HepG2 (cell line): ENCODE data around the gene ARL6. TPM values are rescaled to one million over a fixed set of nuclear protein-coding genes. Genes with fewer than 3 reads are reported as not detected.

ENCODE experiments used
- ARID5B ChIP-seq: IDR thresholded peaks from 2 replicates; pipeline ENCODE4 v1.4.0; 2020; ENCODE audit warnings: mild to moderate bottlenecking, missing genetic modification reagents
- HOMEZ ChIP-seq: IDR thresholded peaks from 2 replicates; pipeline ENCODE4 v1.6.1; 2016; ENCODE audit warnings: low read depth
- MYNN ChIP-seq: sonication (generic); formaldehyde crosslinking; IDR thresholded peaks from 2 replicates; pipeline ENCODE4 v1.4.0; 2020; ENCODE audit warnings: mild to moderate bottlenecking, low read depth, missing genetic modification reagents
- PHF21A ChIP-seq: sonication (generic); formaldehyde crosslinking; IDR thresholded peaks from 2 replicates; pipeline ENCODE4 v1.5.0; 2020; ENCODE audit warnings: mild to moderate bottlenecking, missing genetic modification reagents
- RBM39 ChIP-seq: fragments of 200-400 bp; formaldehyde crosslinking; IDR thresholded peaks from one replicate; pipeline ENCODE4 v1.6.1; 2018; ENCODE audit warnings: antibody characterized with exemption, mild to moderate bottlenecking, low read depth, low read length; ENCODE audit not compliant: poor library complexity, severe bottlenecking
- STAT6 ChIP-seq: sonication (generic); formaldehyde crosslinking; IDR thresholded peaks from 2 replicates; pipeline ENCODE4 v1.4.0; 2020; ENCODE audit warnings: missing genetic modification reagents, mild to moderate bottlenecking, borderline replicate concordance
- TBP ChIP-seq: sonication (generic); formaldehyde crosslinking; IDR thresholded peaks from 2 replicates; pipeline ENCODE4 v1.5.0; 2020; ENCODE audit warnings: missing genetic modification reagents
- ZBTB46 ChIP-seq: sonication (generic); formaldehyde crosslinking; IDR thresholded peaks from 2 replicates; pipeline ENCODE4 v1.4.0; 2020; ENCODE audit warnings: mild to moderate bottlenecking, missing genetic modification reagents, borderline replicate concordance
- ZNF460 ChIP-seq: sonication (generic); formaldehyde crosslinking; IDR thresholded peaks from 2 replicates; pipeline ENCODE4 v1.5.1; 2020; ENCODE audit warnings: missing genetic modification reagents, mild to moderate bottlenecking, borderline replicate concordance
- polyA plus RNA-seq, 8 experiments: library from polyadenylated mRNA; depleted of rRNA in 3 of 8; stranded (reverse) in 7 of 8; unstranded in 1 of 8; fragments of >200 nt; fragmentation: Illumina TruSeq in 4 of 8; extraction: Trizol in 4 of 8; gene quantifications; 2 replicates each; pipeline versions ENCODE4 v1.2.1 to v1.2.3, GENCODE V29; 2011 to 2016; ENCODE audit warnings: low read depth in 4 of 8, missing spikeins in 1 of 8, mixed read lengths in 1 of 8; ENCODE audit not compliant: insufficient read depth in 1 of 8
- total RNA-seq, 5 experiments: library from RNA; depleted of rRNA; stranded (reverse); fragments of >200 nt; fragmentation: Illumina TruSeq; extraction: Trizol; gene quantifications; 2 replicates each; pipeline ENCODE4 v1.2.3, GENCODE V29; 2016; ENCODE audit warnings: low read depth in 1 of 5
- TF ChIP-seq, protein P1 (sequence below), 2 experiments: sonication (generic) in 1 of 2; formaldehyde crosslinking in 1 of 2; IDR thresholded peaks; 2 replicates each; pipeline versions ENCODE4 v1.4.0 to v1.6.1; 2016 to 2020; ENCODE audit warnings: borderline replicate concordance in 1 of 2, low read depth in 1 of 2, mild to moderate bottlenecking in 1 of 2, missing genetic modification reagents in 1 of 2
- TF ChIP-seq, protein P2 (sequence below): sonication (generic); formaldehyde crosslinking; IDR thresholded peaks from 2 replicates; pipeline ENCODE4 v1.4.0; 2020; ENCODE audit warnings: missing genetic modification reagents, mild to moderate bottlenecking, borderline replicate concordance

The ARL6 gene
- total and polyA plus RNA-seq, 2 of the 13 experiments (the other 11 are each of a cell fraction or from before 2014, with no cell fraction given), result 1.3 to 3.7 TPM

- TF ChIP-seq ARID5B (CRISPR knock-in tag) (peak; percentile 22; the same call in 1 of the 2 replicates), STAT6 (CRISPR knock-in tag) (no peak), MYNN (CRISPR knock-in tag) (no peak), PHF21A (no peak), TBP (CRISPR knock-in tag) (no peak), RBM39 (no peak), ZNF460 (CRISPR knock-in tag) (no peak), HOMEZ (no peak), ZBTB46 (CRISPR knock-in tag) (no peak)
- TF ChIP-seq, protein P1, sequence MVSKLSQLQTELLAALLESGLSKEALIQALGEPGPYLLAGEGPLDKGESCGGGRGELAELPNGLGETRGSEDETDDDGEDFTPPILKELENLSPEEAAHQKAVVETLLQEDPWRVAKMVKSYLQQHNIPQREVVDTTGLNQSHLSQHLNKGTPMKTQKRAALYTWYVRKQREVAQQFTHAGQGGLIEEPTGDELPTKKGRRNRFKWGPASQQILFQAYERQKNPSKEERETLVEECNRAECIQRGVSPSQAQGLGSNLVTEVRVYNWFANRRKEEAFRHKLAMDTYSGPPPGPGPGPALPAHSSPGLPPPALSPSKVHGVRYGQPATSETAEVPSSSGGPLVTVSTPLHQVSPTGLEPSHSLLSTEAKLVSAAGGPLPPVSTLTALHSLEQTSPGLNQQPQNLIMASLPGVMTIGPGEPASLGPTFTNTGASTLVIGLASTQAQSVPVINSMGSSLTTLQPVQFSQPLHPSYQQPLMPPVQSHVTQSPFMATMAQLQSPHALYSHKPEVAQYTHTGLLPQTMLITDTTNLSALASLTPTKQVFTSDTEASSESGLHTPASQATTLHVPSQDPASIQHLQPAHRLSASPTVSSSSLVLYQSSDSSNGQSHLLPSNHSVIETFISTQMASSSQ (IDR thresholded peaks at IDR 0.05; ENCODE audit: low read depth), result no peak
- TF ChIP-seq, protein P1 (CRISPR knock-in tag; IDR thresholded peaks at IDR 0.05; ENCODE audit: borderline replicate concordance), result no peak
- TF ChIP-seq, protein P2, sequence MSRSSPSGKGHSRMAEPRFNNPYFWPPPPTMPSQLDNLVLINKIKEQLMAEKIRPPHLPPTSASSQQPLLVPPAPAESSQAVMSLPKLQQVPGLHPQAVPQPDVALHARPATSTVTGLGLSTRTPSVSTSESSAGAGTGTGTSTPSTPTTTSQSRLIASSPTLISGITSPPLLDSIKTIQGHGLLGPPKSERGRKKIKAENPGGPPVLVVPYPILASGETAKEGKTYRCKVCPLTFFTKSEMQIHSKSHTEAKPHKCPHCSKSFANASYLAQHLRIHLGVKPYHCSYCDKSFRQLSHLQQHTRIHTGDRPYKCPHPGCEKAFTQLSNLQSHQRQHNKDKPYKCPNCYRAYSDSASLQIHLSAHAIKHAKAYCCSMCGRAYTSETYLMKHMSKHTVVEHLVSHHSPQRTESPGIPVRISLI, result no peak
Observed at GRCh38 chr3:97793420-97794019, 29.0 kb downstream of the ARL6 start (continued).
